ENCODE data around the gene ABI3BP.

- no peak for TF ChIP-seq CTCF (conservative IDR thresholded peaks at IDR 0.05 in 1 of 2, IDR thresholded peaks at IDR 0.05 in 1 of 2; ENCODE audit: low read depth in 1 of 2, low read length in 2 of 2)
- no peak for TF ChIP-seq EZH2 (IDR thresholded peaks at IDR 0.05; ENCODE audit: low read length, missing control alignments)
Measured at GRCh38 chr3:100911956-100912355, 81.3 kb downstream of the ABI3BP start.

Measured in fibroblast of lung (primary cell).